HepG2 (cell line): ENCODE results near the gene EPB41L2. TPM values are rescaled to one million over a fixed set of nuclear protein-coding genes. Genes with fewer than 3 reads are reported as not detected.
A peak's percentile ranks its signal among the peaks of the same experiment; 100 is the strongest.

Source experiments
- CHCHD3 ChIP-seq: sonication (generic); formaldehyde crosslinking; IDR thresholded peaks from 2 replicates; pipeline ENCODE4 v1.8.0; 2022; ENCODE audit warnings: mild to moderate bottlenecking, missing genetic modification reagents, moderate library complexity
- DR1 ChIP-seq: sonication (generic); formaldehyde crosslinking; IDR thresholded peaks from 2 replicates; pipeline ENCODE4 v1.8.0; 2021; ENCODE audit warnings: mild to moderate bottlenecking, missing genetic modification reagents, inconsistent platforms
- KLF16 ChIP-seq, 2 experiments: sonication (generic) in 1 of 2; formaldehyde crosslinking in 1 of 2; IDR thresholded peaks; 2 replicates each; pipeline versions ENCODE4 v1.6.1 to v1.8.0; 2016 to 2023; ENCODE audit warnings: missing genetic modification reagents in 2 of 2, missing compliant biosample characterization in 1 of 2
- NFKBIZ ChIP-seq: IDR thresholded peaks from 2 replicates; pipeline ENCODE4 v1.6.1; 2018; ENCODE audit warnings: missing genetic modification reagents, missing compliant biosample characterization
- RBAK ChIP-seq: sonication (generic); formaldehyde crosslinking; IDR thresholded peaks from 2 replicates; pipeline ENCODE4 v1.5.1; 2020; ENCODE audit warnings: mild to moderate bottlenecking, missing genetic modification reagents
- SALL2 ChIP-seq: sonication (generic); formaldehyde crosslinking; IDR thresholded peaks from 2 replicates; pipeline ENCODE4 v1.8.1; 2023; ENCODE audit warnings: mild to moderate bottlenecking, missing genetic modification reagents, inconsistent platforms
- SNRNP70 ChIP-seq: fragments of 200-400 bp; formaldehyde crosslinking; IDR thresholded peaks from 2 replicates; pipeline ENCODE4 v1.6.1; 2017; ENCODE audit warnings: mild to moderate bottlenecking, low read depth, low read length, moderate library complexity
- TEAD3 ChIP-seq: optimal IDR thresholded peaks from 2 replicates; pipeline ENCODE3; 2016; ENCODE audit warnings: borderline replicate concordance
- ZC3H13 ChIP-seq: sonication (generic); formaldehyde crosslinking; IDR thresholded peaks from 2 replicates; pipeline ENCODE4 v1.8.1; 2023; ENCODE audit warnings: mild to moderate bottlenecking, missing genetic modification reagents, moderate library complexity
- ZEB1 ChIP-seq: IDR thresholded peaks from 2 replicates; pipeline ENCODE4 v1.6.1; 2012; ENCODE audit warnings: mild to moderate bottlenecking, low read depth, inconsistent platforms; ENCODE audit not compliant: insufficient replicate concordance
- ZNF296 ChIP-seq: sonication (generic); formaldehyde crosslinking; conservative IDR thresholded peaks from 2 replicates; pipeline ENCODE4 v1.5.0; 2020; ENCODE audit warnings: mild to moderate bottlenecking, missing genetic modification reagents
- ZNF354B ChIP-seq: sonication (generic); formaldehyde crosslinking; IDR thresholded peaks from 2 replicates; pipeline ENCODE4 v1.8.0; 2022; ENCODE audit warnings: mild to moderate bottlenecking, missing genetic modification reagents
- ZNF614 ChIP-seq: IDR thresholded peaks from 2 replicates; pipeline ENCODE4 v1.6.1; 2018; ENCODE audit warnings: missing biosample characterization, missing genetic modification reagents, inconsistent platforms, borderline replicate concordance
- ZNF772 ChIP-seq: sonication (generic); formaldehyde crosslinking; IDR thresholded peaks from 2 replicates; pipeline ENCODE4 v1.5.0; 2020; ENCODE audit warnings: mild to moderate bottlenecking, missing genetic modification reagents
- polyA plus RNA-seq, 8 experiments: library from polyadenylated mRNA; depleted of rRNA in 3 of 8; stranded (reverse) in 7 of 8; unstranded in 1 of 8; fragments of >200 nt; fragmentation: Illumina TruSeq in 4 of 8; extraction: Trizol in 4 of 8; gene quantifications; 2 replicates each; pipeline versions ENCODE4 v1.2.1 to v1.2.3, GENCODE V29; 2011 to 2016; ENCODE audit warnings: low read depth in 4 of 8, missing spikeins in 1 of 8, mixed read lengths in 1 of 8; ENCODE audit not compliant: insufficient read depth in 1 of 8
- total RNA-seq, 5 experiments: library from RNA; depleted of rRNA; stranded (reverse); fragments of >200 nt; fragmentation: Illumina TruSeq; extraction: Trizol; gene quantifications; 2 replicates each; pipeline ENCODE4 v1.2.3, GENCODE V29; 2016; ENCODE audit warnings: low read depth in 1 of 5
- TF ChIP-seq, protein P1 (sequence below): sonication (generic); formaldehyde crosslinking; IDR thresholded peaks from 2 replicates; pipeline ENCODE4 v1.9.0; 2021; ENCODE audit warnings: missing genetic modification reagents, mild to moderate bottlenecking, borderline replicate concordance
- TF ChIP-seq, protein P2 (sequence below): IDR thresholded peaks from 2 replicates; pipeline ENCODE4 v1.4.0; 2020; ENCODE audit warnings: mild to moderate bottlenecking, missing genetic modification reagents
- TF ChIP-seq, protein P3 (sequence below), 2 experiments: sonication (generic) in 1 of 2; formaldehyde crosslinking in 1 of 2; IDR thresholded peaks; 2 replicates each; pipeline versions ENCODE4 v1.4.0 to v1.6.1; 2018 to 2020; ENCODE audit warnings: missing genetic modification reagents in 2 of 2, borderline replicate concordance in 1 of 2, low read depth in 1 of 2, mild to moderate bottlenecking in 1 of 2, missing biosample characterization in 1 of 2
- TF ChIP-seq, protein P4 (sequence below): sonication (generic); formaldehyde crosslinking; IDR thresholded peaks from 2 replicates; pipeline ENCODE4 v1.8.0; 2022; ENCODE audit warnings: mild to moderate bottlenecking, missing genetic modification reagents, moderate library complexity

The EPB41L2 gene
- total and polyA plus RNA-seq, 2 of the 13 experiments (the other 11 are each of a cell fraction or from before 2014, with no cell fraction given) = 41.7 to 56.4 TPM

DNA sequence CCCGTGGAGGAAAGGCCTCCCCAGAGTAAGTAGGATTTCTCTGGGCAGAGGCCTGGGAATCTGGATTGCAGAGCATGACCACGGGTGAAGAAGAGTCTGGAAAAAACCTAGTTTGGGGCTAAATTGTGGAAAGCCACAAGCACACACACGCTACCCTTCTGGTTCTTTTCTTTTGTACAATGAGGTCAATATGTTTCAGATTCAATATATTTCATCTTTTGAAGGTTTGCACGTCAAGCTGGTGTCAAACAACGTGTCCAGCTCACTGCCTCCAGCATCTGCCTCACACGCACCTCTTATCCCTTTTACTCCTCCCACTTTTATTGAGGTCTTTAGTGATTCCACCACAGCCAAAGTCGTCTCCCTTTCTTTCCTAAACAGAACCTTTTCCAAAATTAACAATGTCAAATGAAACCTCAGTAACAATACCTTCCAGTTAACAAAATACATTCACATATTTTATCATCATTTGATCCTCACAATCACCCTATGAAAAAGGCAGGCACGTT is 773 bp upstream of the EPB41L2 start (continued):
- TF ChIP-seq, protein P1, sequence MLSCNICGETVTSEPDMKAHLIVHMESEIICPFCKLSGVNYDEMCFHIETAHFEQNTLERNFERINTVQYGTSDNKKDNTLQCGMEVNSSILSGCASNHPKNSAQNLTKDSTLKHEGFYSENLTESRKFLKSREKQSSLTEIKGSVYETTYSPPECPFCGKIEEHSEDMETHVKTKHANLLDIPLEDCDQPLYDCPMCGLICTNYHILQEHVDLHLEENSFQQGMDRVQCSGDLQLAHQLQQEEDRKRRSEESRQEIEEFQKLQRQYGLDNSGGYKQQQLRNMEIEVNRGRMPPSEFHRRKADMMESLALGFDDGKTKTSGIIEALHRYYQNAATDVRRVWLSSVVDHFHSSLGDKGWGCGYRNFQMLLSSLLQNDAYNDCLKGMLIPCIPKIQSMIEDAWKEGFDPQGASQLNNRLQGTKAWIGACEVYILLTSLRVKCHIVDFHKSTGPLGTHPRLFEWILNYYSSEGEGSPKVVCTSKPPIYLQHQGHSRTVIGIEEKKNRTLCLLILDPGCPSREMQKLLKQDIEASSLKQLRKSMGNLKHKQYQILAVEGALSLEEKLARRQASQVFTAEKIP (CRISPR knock-in tag) = 0 out of 2 replicates have a peak, but pooled peaks have one; percentile 36
- TF ChIP-seq, protein P2, sequence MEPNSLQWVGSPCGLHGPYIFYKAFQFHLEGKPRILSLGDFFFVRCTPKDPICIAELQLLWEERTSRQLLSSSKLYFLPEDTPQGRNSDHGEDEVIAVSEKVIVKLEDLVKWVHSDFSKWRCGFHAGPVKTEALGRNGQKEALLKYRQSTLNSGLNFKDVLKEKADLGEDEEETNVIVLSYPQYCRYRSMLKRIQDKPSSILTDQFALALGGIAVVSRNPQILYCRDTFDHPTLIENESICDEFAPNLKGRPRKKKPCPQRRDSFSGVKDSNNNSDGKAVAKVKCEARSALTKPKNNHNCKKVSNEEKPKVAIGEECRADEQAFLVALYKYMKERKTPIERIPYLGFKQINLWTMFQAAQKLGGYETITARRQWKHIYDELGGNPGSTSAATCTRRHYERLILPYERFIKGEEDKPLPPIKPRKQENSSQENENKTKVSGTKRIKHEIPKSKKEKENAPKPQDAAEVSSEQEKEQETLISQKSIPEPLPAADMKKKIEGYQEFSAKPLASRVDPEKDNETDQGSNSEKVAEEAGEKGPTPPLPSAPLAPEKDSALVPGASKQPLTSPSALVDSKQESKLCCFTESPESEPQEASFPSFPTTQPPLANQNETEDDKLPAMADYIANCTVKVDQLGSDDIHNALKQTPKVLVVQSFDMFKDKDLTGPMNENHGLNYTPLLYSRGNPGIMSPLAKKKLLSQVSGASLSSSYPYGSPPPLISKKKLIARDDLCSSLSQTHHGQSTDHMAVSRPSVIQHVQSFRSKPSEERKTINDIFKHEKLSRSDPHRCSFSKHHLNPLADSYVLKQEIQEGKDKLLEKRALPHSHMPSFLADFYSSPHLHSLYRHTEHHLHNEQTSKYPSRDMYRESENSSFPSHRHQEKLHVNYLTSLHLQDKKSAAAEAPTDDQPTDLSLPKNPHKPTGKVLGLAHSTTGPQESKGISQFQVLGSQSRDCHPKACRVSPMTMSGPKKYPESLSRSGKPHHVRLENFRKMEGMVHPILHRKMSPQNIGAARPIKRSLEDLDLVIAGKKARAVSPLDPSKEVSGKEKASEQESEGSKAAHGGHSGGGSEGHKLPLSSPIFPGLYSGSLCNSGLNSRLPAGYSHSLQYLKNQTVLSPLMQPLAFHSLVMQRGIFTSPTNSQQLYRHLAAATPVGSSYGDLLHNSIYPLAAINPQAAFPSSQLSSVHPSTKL (CRISPR knock-in tag) = no peak
- TF ChIP-seq NFKBIZ (CRISPR knock-in tag) = peak; percentile 53; the same call in 1 of the 2 replicates
- no peak for TF ChIP-seq ZC3H13 (CRISPR knock-in tag)
- TF ChIP-seq ZEB1 = no peak
- TF ChIP-seq ZNF614 (CRISPR knock-in tag) = no peak; the same call in 1 of the 2 replicates
- TF ChIP-seq ZNF354B (CRISPR knock-in tag) = no peak
- no peak for TF ChIP-seq ZNF772 (CRISPR knock-in tag)
- no peak for TF ChIP-seq SNRNP70
- no peak for TF ChIP-seq CHCHD3 (CRISPR knock-in tag)
- TF ChIP-seq SALL2 (CRISPR knock-in tag) = no peak
- TF ChIP-seq, protein P3, sequence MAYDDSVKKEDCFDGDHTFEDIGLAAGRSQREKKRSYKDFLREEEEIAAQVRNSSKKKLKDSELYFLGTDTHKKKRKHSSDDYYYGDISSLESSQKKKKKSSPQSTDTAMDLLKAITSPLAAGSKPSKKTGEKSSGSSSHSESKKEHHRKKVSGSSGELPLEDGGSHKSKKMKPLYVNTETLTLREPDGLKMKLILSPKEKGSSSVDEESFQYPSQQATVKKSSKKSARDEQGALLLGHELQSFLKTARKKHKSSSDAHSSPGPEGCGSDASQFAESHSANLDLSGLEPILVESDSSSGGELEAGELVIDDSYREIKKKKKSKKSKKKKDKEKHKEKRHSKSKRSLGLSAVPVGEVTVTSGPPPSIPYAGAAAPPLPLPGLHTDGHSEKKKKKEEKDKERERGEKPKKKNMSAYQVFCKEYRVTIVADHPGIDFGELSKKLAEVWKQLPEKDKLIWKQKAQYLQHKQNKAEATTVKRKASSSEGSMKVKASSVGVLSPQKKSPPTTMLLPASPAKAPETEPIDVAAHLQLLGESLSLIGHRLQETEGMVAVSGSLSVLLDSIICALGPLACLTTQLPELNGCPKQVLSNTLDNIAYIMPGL (CRISPR knock-in tag; IDR thresholded peaks at IDR 0.05; ENCODE audit: borderline replicate concordance in 1 of 2, low read depth in 1 of 2) = 0 out of 4 replicates have a peak, but pooled peaks of 1 of the 2 experiments have one; percentile 21
- no peak for TF ChIP-seq ZNF296 (CRISPR knock-in tag)
- TF ChIP-seq RBAK (CRISPR knock-in tag) = no peak
- TF ChIP-seq DR1 (CRISPR knock-in tag) = no peak
- TF ChIP-seq TEAD3 (CRISPR knock-in tag) = no peak
- TF ChIP-seq, protein P4, sequence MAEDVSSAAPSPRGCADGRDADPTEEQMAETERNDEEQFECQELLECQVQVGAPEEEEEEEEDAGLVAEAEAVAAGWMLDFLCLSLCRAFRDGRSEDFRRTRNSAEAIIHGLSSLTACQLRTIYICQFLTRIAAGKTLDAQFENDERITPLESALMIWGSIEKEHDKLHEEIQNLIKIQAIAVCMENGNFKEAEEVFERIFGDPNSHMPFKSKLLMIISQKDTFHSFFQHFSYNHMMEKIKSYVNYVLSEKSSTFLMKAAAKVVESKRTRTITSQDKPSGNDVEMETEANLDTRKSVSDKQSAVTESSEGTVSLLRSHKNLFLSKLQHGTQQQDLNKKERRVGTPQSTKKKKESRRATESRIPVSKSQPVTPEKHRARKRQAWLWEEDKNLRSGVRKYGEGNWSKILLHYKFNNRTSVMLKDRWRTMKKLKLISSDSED (CRISPR knock-in tag) = no peak
- TF ChIP-seq KLF16 (CRISPR knock-in tag; IDR thresholded peaks at IDR 0.05) = peak in 1 of 2 experiments; percentile 6; a peak in 1 of 4 replicates
